Measurements from ENCODE around the gene AGBL4.
"Not testable (repeated sequence)": the region's sequence is repeated elsewhere in the genome, so short reads cannot be mapped to it uniquely, and the experiment has no call there.

AGBL4 gene

DNA sequence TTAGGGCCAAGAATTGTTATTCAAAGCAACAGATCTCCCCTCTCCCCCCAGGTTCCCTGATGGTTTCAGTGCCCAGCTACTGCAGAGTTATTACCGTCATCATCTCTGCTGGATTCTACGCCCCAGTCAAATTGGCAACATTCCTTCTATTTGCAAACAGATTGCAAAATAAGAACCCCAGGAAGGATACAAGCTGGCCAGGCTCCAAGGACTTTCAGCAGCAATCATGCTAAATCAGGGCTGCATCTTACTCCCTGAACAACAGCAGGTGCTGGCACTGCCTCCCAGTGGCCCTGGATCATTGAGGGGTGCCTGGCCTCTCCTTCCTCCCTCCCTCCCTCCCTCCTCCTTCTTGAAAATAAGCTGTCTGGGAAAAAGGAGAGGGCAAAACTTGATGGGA lies 725.5 kb downstream of the AGBL4 start:
- Histone ChIP-seq H3K4me3 (ENCODE audit: low read depth in 1 of 2, low read length in 2 of 2) (no peak overlapping the region), H3K4me2 (ENCODE audit: insufficient read depth, low read length) (no peak overlapping the region), H3K27ac (ENCODE audit: low read length) (no peak overlapping the region), H3K36me3 (ENCODE audit: insufficient read depth, low read length) (no peaks in the 10 kb centered on the region), H3K9me3 (ENCODE audit: insufficient read depth, low read length, severe bottlenecking) (peaks cover 2% of the 10 kb centered on the region), H4K20me1 (ENCODE audit: insufficient read depth, low read length) (no peaks in the 10 kb centered on the region), H3K27me3 (ENCODE audit: insufficient read depth, low read length, poor library complexity) (no peaks in the 10 kb centered on the region), H3K9ac (ENCODE audit: low read depth, low read length) (no peak overlapping the region), H2AFZ (ENCODE audit: low read depth, low read length) (no peak overlapping the region), H3K79me2 (ENCODE audit: insufficient read depth, low read length) (no peaks in the 10 kb centered on the region), H3K4me1 (ENCODE audit: insufficient read depth, low read length) (no peaks in the 10 kb centered on the region)
- no peak for TF ChIP-seq EZH2 (IDR thresholded peaks at IDR 0.05; ENCODE audit: borderline replicate concordance, low read depth, low read length, severe bottlenecking)
- TF ChIP-seq CTCF (IDR thresholded peaks at IDR 0.05; ENCODE audit: borderline replicate concordance, extremely low read depth, low read length, poor library complexity, severe bottlenecking) = no peak
- no peak for DNase-seq
- ATAC-seq (ENCODE audit: insufficient read depth, low read depth) = no peak

GRCh38 chr1:49297783-49298182 lies 726.0 kb downstream of the AGBL4 start:
- H3K36me3 ChIP-seq (ENCODE audit: insufficient read depth, low read length) = no peaks in the 10 kb centered on the region
- peaks cover 7% of the 10 kb centered on the region for H3K9me3 ChIP-seq (ENCODE audit: insufficient read depth, low read length, severe bottlenecking)
- TF ChIP-seq CTCF (IDR thresholded peaks at IDR 0.05; ENCODE audit: borderline replicate concordance, extremely low read depth, low read length, poor library complexity, severe bottlenecking) (no peak), EZH2 (IDR thresholded peaks at IDR 0.05; ENCODE audit: borderline replicate concordance, low read depth, low read length, severe bottlenecking) (no peak)
- no peak overlapping the region for H3K9ac ChIP-seq (ENCODE audit: low read depth, low read length)
- no peak overlapping the region for H3K27ac ChIP-seq (ENCODE audit: low read length)
- no peak for DNase-seq
- no peak overlapping the region for H2AFZ ChIP-seq (ENCODE audit: low read depth, low read length)
- H3K27me3 ChIP-seq (ENCODE audit: insufficient read depth, low read length, poor library complexity) = no peaks in the 10 kb centered on the region
- H3K79me2 ChIP-seq (ENCODE audit: insufficient read depth, low read length) = no peaks in the 10 kb centered on the region
- no peak for ATAC-seq (ENCODE audit: insufficient read depth, low read depth)
- H3K4me1 ChIP-seq (ENCODE audit: insufficient read depth, low read length) = no peaks in the 10 kb centered on the region
- no peak overlapping the region for H3K4me3 ChIP-seq (ENCODE audit: low read depth in 1 of 2, low read length in 2 of 2)
- H4K20me1 ChIP-seq (ENCODE audit: insufficient read depth, low read length) = no peaks in the 10 kb centered on the region
- no peak overlapping the region for H3K4me2 ChIP-seq (ENCODE audit: insufficient read depth, low read length)

DNA sequence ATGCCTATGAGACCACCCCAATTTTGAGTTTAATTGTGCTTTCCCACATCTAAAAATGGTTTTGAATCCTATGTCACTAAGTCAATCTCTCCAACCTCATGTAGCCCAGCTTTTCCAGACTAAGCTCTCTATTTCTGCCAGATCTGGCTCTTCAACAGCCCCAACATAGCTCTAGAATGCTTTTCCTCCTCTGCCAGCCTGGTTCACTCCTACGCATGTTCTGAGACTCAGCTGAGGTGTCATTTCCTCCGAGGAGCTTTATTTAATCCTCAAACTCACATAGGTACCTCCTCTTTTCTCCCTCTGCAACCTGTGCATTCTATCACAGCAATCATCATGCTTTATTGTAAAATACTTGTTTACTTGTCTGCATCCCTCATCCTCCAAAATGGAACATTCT lies 729.2 kb downstream of the AGBL4 start:
- H3K9me3 ChIP-seq (ENCODE audit: insufficient read depth, low read length, severe bottlenecking) = peaks cover 18% of the 10 kb centered on the region
- ATAC-seq (ENCODE audit: insufficient read depth, low read depth) = no peak
- no peak for TF ChIP-seq CTCF (IDR thresholded peaks at IDR 0.05; ENCODE audit: borderline replicate concordance, extremely low read depth, low read length, poor library complexity, severe bottlenecking)
- TF ChIP-seq EZH2 (IDR thresholded peaks at IDR 0.05; ENCODE audit: borderline replicate concordance, low read depth, low read length, severe bottlenecking) = no peak

GRCh38 chr1:49293016-49293415 lies 730.7 kb downstream of the AGBL4 start:
- Histone ChIP-seq H3K27me3 (ENCODE audit: insufficient read depth, low read length, poor library complexity) (no peaks in the 10 kb centered on the region), H3K36me3 (ENCODE audit: insufficient read depth, low read length) (no peaks in the 10 kb centered on the region), H3K4me1 (ENCODE audit: insufficient read depth, low read length) (no peaks in the 10 kb centered on the region), H2AFZ (ENCODE audit: low read depth, low read length) (no peak overlapping the region), H3K79me2 (ENCODE audit: insufficient read depth, low read length) (no peaks in the 10 kb centered on the region), H3K27ac (ENCODE audit: low read length) (no peak overlapping the region), H3K4me2 (ENCODE audit: insufficient read depth, low read length) (no peak overlapping the region), H3K4me3 (ENCODE audit: low read depth in 1 of 2, low read length in 2 of 2) (no peak overlapping the region), H3K9me3 (ENCODE audit: insufficient read depth, low read length, severe bottlenecking) (peaks cover 18% of the 10 kb centered on the region), H4K20me1 (ENCODE audit: insufficient read depth, low read length) (no peaks in the 10 kb centered on the region), H3K9ac (ENCODE audit: low read depth, low read length) (no peak overlapping the region)
- DNase-seq (no peak), ATAC-seq (ENCODE audit: insufficient read depth, low read depth) (no peak)
- no peak for TF ChIP-seq EZH2 (IDR thresholded peaks at IDR 0.05; ENCODE audit: borderline replicate concordance, low read depth, low read length, severe bottlenecking)
- TF ChIP-seq CTCF (IDR thresholded peaks at IDR 0.05; ENCODE audit: borderline replicate concordance, extremely low read depth, low read length, poor library complexity, severe bottlenecking) = no peak

More for the DNA sequence above, 729.2 kb downstream of the AGBL4 start:
- H4K20me1 ChIP-seq (ENCODE audit: insufficient read depth, low read length) = no peaks in the 10 kb centered on the region
- no peak for DNase-seq
- H3K27ac ChIP-seq (ENCODE audit: low read length) = no peak overlapping the region
- H3K4me2 ChIP-seq (ENCODE audit: insufficient read depth, low read length) = no peak overlapping the region
- no peaks in the 10 kb centered on the region for H3K4me1 ChIP-seq (ENCODE audit: insufficient read depth, low read length)
- H3K9ac ChIP-seq (ENCODE audit: low read depth, low read length) = no peak overlapping the region
- H3K27me3 ChIP-seq (ENCODE audit: insufficient read depth, low read length, poor library complexity) = no peaks in the 10 kb centered on the region
- H3K4me3 ChIP-seq (ENCODE audit: low read depth in 1 of 2, low read length in 2 of 2) = no peak overlapping the region
- H2AFZ ChIP-seq (ENCODE audit: low read depth, low read length) = no peak overlapping the region
- H3K79me2 ChIP-seq (ENCODE audit: insufficient read depth, low read length) = no peaks in the 10 kb centered on the region
- no peaks in the 10 kb centered on the region for H3K36me3 ChIP-seq (ENCODE audit: insufficient read depth, low read length)

GRCh38 chr1:49257211-49258049 lies 766.3 kb downstream of the AGBL4 start:
- DNase-seq; H4K20me1 ChIP-seq (ENCODE audit: insufficient read depth, low read length); H3K27ac ChIP-seq (ENCODE audit: low read length); H3K4me3 ChIP-seq (ENCODE audit: low read depth in 1 of 2, low read length in 2 of 2); H2AFZ ChIP-seq (ENCODE audit: low read depth, low read length); H3K4me1 ChIP-seq (ENCODE audit: insufficient read depth, low read length); H3K9me3 ChIP-seq (ENCODE audit: insufficient read depth, low read length, severe bottlenecking); H3K4me2 ChIP-seq (ENCODE audit: insufficient read depth, low read length); H3K27me3 ChIP-seq (ENCODE audit: insufficient read depth, low read length, poor library complexity); H3K9ac ChIP-seq (ENCODE audit: low read depth, low read length); H3K36me3 ChIP-seq (ENCODE audit: insufficient read depth, low read length); ATAC-seq (ENCODE audit: insufficient read depth, low read depth); H3K79me2 ChIP-seq (ENCODE audit: insufficient read depth, low read length): not testable (repeated sequence)
